ENCODE results near the gene ANKRD13B. TPM values are rescaled to one million over a fixed set of nuclear protein-coding genes. Genes with fewer than 3 reads are reported as not detected.

The ANKRD13B gene
- total and polyA plus RNA-seq, 8 donors, result 1.0 to 5.8 (median 3.5) TPM

DNA sequence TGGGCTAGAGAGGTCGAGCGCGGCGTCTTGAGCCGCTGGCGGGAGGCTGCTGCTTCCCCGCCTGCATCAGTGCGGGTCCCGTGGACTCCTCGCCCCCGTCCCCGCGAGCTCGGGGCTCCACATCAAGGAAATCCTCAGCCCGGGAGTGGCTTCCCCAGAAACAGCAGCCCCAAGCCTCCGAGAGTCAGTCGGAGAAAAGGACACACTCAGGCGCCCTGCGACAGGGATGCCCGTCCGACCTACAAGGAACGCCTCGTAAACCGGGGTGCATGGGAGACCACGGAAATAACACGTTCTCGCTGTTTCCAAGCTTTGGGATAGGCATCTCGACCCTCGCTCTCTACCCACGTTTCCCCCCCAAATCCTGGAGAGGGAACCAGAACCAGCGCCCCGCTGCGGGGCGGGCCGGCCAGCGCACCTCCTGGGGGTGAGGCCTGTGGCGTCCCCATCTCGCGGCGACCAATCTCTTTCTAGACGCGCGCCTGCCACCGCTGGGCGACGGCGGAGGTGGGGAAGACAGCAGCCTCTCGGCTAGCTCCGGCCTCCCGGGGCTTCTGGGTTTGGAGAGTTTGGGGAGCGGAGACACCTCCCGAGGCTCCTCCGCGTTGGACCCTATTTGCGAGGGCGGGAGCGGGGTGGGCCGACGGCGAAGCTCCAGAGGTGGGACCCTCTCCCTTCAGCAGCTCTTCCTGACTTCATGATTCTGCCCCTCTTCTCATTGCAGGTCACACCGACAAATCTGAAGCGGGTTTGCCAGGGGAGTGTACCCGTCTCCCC lies 25.2 kb upstream of the ANKRD13B start:
- 0 to 1% methylated on average over 56 to 63 of the region's 63 CpGs for WGBS, 2 donors
- H3K36me3 ChIP-seq, result peaks cover 0 to under 1% (median 0%) of the 10 kb centered on the region in 3 donors
- no peaks in the 10 kb centered on the region for H3K9me3 ChIP-seq
- peak overlapping the region; percentile 75 to 89 (median 85) for H3K27ac ChIP-seq
- H3K4me3 ChIP-seq, result peak overlapping the region; percentile 46 to 81 (median 62)
- TF ChIP-seq, protein P1, sequence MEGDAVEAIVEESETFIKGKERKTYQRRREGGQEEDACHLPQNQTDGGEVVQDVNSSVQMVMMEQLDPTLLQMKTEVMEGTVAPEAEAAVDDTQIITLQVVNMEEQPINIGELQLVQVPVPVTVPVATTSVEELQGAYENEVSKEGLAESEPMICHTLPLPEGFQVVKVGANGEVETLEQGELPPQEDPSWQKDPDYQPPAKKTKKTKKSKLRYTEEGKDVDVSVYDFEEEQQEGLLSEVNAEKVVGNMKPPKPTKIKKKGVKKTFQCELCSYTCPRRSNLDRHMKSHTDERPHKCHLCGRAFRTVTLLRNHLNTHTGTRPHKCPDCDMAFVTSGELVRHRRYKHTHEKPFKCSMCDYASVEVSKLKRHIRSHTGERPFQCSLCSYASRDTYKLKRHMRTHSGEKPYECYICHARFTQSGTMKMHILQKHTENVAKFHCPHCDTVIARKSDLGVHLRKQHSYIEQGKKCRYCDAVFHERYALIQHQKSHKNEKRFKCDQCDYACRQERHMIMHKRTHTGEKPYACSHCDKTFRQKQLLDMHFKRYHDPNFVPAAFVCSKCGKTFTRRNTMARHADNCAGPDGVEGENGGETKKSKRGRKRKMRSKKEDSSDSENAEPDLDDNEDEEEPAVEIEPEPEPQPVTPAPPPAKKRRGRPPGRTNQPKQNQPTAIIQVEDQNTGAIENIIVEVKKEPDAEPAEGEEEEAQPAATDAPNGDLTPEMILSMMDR (IDR thresholded peaks at IDR 0.05), result peak in 2 of 4 donors; percentile 9
- FAIRE-seq (no peak), DNase-seq (peak; percentile 59 to 85 (median 70)), ATAC-seq (peak; percentile 33 to 52 (median 48))
- H3K27me3 ChIP-seq, result no peaks in the 10 kb centered on the region
- peaks cover 6 to 23% (median 21%) of the 10 kb centered on the region in 3 donors for H3K4me1 ChIP-seq
- intact Hi-C loops (cut with DNase I), result no loop called here

DNA sequence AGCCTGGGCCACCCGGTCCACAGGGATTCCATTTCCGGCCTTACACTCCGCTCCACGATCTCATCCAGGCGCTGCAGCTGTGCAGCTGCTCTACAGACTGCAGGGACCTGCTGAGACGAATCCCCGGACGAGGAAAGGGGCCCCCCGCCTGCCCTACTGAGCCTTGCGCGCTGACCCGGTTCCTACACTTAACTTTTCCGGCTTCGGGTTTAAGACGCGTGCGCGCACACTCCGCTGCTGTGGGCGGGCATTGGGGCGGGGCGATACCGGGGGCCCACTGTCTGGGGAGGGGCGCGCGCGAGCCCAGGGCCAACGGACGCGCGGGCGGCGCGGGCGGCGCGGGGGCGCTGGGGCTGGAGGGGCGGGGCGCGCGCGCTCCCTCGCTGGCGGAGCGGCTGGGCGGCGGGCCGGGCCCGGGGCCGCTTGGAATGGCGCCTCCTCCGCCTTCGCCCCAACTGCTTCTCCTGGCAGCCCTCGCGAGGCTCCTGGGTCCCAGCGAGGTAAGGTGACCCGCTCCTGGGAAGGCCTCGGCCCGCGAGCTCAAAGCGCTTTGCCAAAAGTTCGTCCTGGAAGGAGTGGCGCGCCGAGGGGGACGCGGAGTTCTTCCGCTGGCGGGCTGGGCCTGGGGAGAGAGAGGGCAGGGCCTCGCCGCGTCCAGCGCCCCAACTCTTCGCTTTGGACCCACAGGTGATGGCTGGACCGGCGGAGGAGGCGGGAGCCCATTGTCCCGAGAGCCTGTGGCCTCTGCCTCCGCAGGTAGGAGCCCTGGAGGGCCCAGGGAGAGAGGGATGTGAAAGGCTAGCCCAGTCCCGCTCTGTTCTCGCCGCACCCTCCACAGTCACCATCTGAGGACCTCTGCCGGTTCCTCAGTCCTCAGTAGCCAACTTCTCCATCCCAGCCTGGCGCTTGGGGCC lies 24.3 kb upstream of the ANKRD13B start, which contains the start of gene TP53I13:
Gene TP53I13, plus strand, starts transcription at position 371 of the 914 bp plus-strand sequence. Its CDS starts 58 bp downstream, at position 429.
- Histone ChIP-seq H3K4me3 (peak within 1 kb of the TSS; percentile 52 to 81 (median 66)), H3K4me1 (peaks cover 6 to 23% (median 21%) of the 10 kb centered on the region in 3 donors), H3K27ac (peak within 1 kb of the TSS; percentile 78 to 89 (median 85)), H3K9me3 (no peaks in the 10 kb centered on the region), H3K27me3 (no peaks in the 10 kb centered on the region), H3K36me3 (no peaks in the 10 kb centered on the region)
- ATAC-seq (peak; percentile 68 to 74 (median 72)), DNase-seq (peak; percentile 87 to 96 (median 92)), FAIRE-seq (no peak)
- WGBS, 2 donors, result 1% methylated on average over 52 to 85 of the region's 85 CpGs
- intact Hi-C loops (cut with DNase I), result no loop called here
- TF ChIP-seq, protein P1 (IDR thresholded peaks at IDR 0.05), result no peak

DNA sequence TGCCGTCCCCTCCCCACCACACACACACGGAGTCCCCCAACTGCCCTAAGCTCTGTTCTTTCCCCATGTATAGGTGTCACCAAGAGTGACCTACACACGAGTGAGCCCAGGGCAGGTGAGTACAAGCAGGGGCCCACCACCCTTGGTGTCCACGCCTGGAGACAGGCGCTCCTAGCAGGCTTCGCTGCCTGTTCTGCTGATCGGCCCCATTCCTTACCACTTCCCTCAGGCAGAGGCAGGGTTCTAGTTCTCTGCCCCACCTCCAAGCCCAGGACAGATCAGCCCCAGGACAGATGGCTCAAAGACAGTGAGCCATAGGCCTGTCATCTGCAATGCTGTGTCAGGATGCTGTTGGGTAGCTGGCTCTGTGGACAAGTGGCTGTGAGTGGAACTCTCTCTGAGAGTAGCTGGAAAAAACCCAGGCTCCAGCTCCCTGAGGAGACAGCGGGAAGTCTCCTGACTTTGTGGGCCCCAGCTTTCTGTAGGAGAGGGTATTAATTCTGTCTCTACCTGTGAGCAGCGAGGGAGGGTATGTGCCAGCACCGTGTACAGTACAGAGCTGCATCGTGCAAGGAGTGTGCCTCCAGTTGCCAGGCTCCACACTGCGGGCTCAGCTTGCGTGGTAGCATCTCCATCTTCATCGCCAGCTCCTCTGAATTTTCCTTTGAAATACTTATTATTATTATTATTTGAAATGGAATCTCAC lies 23.5 kb upstream of the ANKRD13B start:
- DNase-seq (peak in 3 of 6 donors; percentile 19 to 67 (median 47)), ATAC-seq (no peak), FAIRE-seq (no peak)
- peak overlapping the region; percentile 78 to 89 (median 80) for H3K27ac ChIP-seq
- intact Hi-C loops (cut with DNase I), result no loop called here
- no peaks in the 10 kb centered on the region for H3K36me3 ChIP-seq
- TF ChIP-seq, protein P1 (IDR thresholded peaks at IDR 0.05), result no peak
- no peaks in the 10 kb centered on the region for H3K9me3 ChIP-seq
- H3K4me3 ChIP-seq, result peak overlapping the region; percentile 52 to 81 (median 66)
- H3K27me3 ChIP-seq, result no peaks in the 10 kb centered on the region
- WGBS, 2 donors, result 59 to 71% methylated on average over 14 of the region's 14 CpGs
- peaks cover 6 to 24% (median 23%) of the 10 kb centered on the region in 3 donors for H3K4me1 ChIP-seq

DNA sequence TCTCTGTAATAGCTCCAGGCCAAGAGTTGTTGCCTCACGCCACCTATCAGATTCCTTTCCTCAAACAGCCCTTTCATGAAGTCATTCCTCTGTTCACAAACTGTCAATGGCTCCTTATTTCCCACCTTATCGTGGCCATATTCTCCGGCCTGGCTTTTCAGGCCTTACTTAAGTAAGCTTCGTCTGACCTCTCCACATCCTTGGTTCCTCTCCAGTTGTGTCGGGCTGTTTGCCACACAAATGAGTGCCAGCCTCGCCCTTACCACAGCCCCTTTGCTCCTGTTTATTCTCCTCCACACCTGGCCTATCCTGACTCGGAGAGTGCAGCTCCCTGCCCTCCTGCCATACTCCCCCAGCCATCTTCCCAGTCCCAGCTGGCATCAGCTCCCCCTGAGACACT lies 22.4 kb upstream of the ANKRD13B start:
- intact Hi-C loops (cut with DNase I), result no loop called here
- FAIRE-seq, result no peak
- TF ChIP-seq, protein P1 (IDR thresholded peaks at IDR 0.05), result no peak
- WGBS, 2 donors, result 85 to 89% methylated on average over 7 of the region's 7 CpGs
- no peak overlapping the region for H3K4me3 ChIP-seq
- no peaks in the 10 kb centered on the region for H3K9me3 ChIP-seq
- H3K36me3 ChIP-seq, result no peaks in the 10 kb centered on the region
- H3K27ac ChIP-seq, result no peak overlapping the region
- no peaks in the 10 kb centered on the region for H3K27me3 ChIP-seq
- ATAC-seq, result no peak
- DNase-seq, result peak in 3 of 6 donors; percentile 14 to 34 (median 30)
- peaks cover 6 to 21% (median 14%) of the 10 kb centered on the region in 3 donors for H3K4me1 ChIP-seq
